ENCODE results near the gene METTL26.

METTL26 gene

GRCh38 chr16:595094-595528, 41.0 kb downstream of the METTL26 start:
- DNase-seq (ENCODE audit: low read depth): no peak

GRCh38 chr16:593807-594206, 42.3 kb downstream of the METTL26 start:
- DNase-seq (ENCODE audit: low read depth): no peak

GRCh38 chr16:593406-593805, 42.7 kb downstream of the METTL26 start:
- DNase-seq (ENCODE audit: low read depth): no peak

GRCh38 chr16:592518-593306, 43.4 kb downstream of the METTL26 start:
- DNase-seq (ENCODE audit: low read depth): no peak

- no peak for DNase-seq (ENCODE audit: low read depth)
Observed at GRCh38 chr16:591892-592517, 44.1 kb downstream of the METTL26 start.

- no peak for DNase-seq (ENCODE audit: low read depth)
Observed at GRCh38 chr16:591231-591630, 44.9 kb downstream of the METTL26 start.

- no peak for DNase-seq (ENCODE audit: low read depth)
Observed at GRCh38 chr16:590815-591200, 45.3 kb downstream of the METTL26 start.

- no peak for DNase-seq (ENCODE audit: low read depth)
Observed at GRCh38 chr16:590188-590814, 45.8 kb downstream of the METTL26 start.

GRCh38 chr16:589658-590187, 46.4 kb downstream of the METTL26 start, which contains the start of gene RAB40C:
RAB40C (plus strand) TSS chr16:590066; CDS start chr16:590292, 226 bp downstream.
- peak; percentile 93 for DNase-seq (ENCODE audit: low read depth)

GRCh38 chr16:588889-589657, 47.0 kb downstream of the METTL26 start:
- peak; percentile 96 for DNase-seq (ENCODE audit: low read depth)

- DNase-seq (ENCODE audit: low read depth): no peak
Observed at GRCh38 chr16:588639-588888, 47.5 kb downstream of the METTL26 start.

GRCh38 chr16:586645-587590, 49.2 kb downstream of the METTL26 start:
- no peak for DNase-seq (ENCODE audit: low read depth)

GRCh38 chr16:586047-586644, 50.0 kb downstream of the METTL26 start:
- no peak for DNase-seq (ENCODE audit: low read depth)

- no peak for DNase-seq (ENCODE audit: low read depth)
Observed at GRCh38 chr16:585351-585750, 50.8 kb downstream of the METTL26 start.

All from stimulated activated CD8-positive, alpha-beta memory T cell treated with anti-CD3 and anti-CD28 coated beads, Interleukin-15, amount 100 ng/mL, for 24 hours (primary cell).